ENCODE measurements around the gene ZNF280D.
"Not testable (repeated sequence)": the region's sequence is repeated elsewhere in the genome, so short reads cannot be mapped to it uniquely, and the experiment has no call there.

ZNF280D gene

GRCh38 chr15:56733136-56734012, at the start of gene ZNF280D:
Gene ZNF280D (minus strand): TSS chr15:56733509. CDS start chr15:56707109, 26,400 bp downstream.
- DNase-seq: peak; percentile 43

GRCh38 chr15:56782306-56782705, 49.0 kb upstream of the ZNF280D start:
- no peak for DNase-seq

GRCh38 chr15:56781666-56782065, 48.4 kb upstream of the ZNF280D start:
- no peak for DNase-seq

GRCh38 chr15:56780102-56780725, 46.9 kb upstream of the ZNF280D start:
- not testable (repeated sequence) for DNase-seq

- DNase-seq: not testable (repeated sequence)
These were observed 46.1 kb upstream of the ZNF280D start for GRCh38 chr15:56779449-56779848.

GRCh38 chr15:56778761-56779160, 45.5 kb upstream of the ZNF280D start:
- DNase-seq: no peak

- DNase-seq: no peak
These were observed 43.5 kb upstream of the ZNF280D start for GRCh38 chr15:56776839-56777238.

- no peak for DNase-seq
These were observed 42.3 kb upstream of the ZNF280D start for GRCh38 chr15:56775641-56776040.

GRCh38 chr15:56774356-56774755, 41.0 kb upstream of the ZNF280D start:
- DNase-seq: no peak

GRCh38 chr15:56772868-56773639, 39.7 kb upstream of the ZNF280D start:
- no peak for DNase-seq

GRCh38 chr15:56770173-56770572, 36.9 kb upstream of the ZNF280D start:
- no peak for DNase-seq

GRCh38 chr15:56767315-56767714, 34.0 kb upstream of the ZNF280D start:
- no peak for DNase-seq

GRCh38 chr15:56765251-56765650, 31.9 kb upstream of the ZNF280D start:
- DNase-seq: no peak

GRCh38 chr15:56763141-56763895, 30.0 kb upstream of the ZNF280D start:
- no peak for DNase-seq

GRCh38 chr15:56760186-56760585, 26.9 kb upstream of the ZNF280D start:
- DNase-seq: no peak

- no peak for DNase-seq
These were observed 26.1 kb upstream of the ZNF280D start for GRCh38 chr15:56759450-56759845.

GRCh38 chr15:56758770-56759449, 25.6 kb upstream of the ZNF280D start:
- DNase-seq: no peak

GRCh38 chr15:56757875-56758274, 24.6 kb upstream of the ZNF280D start:
- DNase-seq: no peak

- no peak for DNase-seq
These were observed 21.6 kb upstream of the ZNF280D start for GRCh38 chr15:56754772-56755370.

- no peak for DNase-seq
These were observed 19.7 kb upstream of the ZNF280D start for GRCh38 chr15:56752986-56753385.

GRCh38 chr15:56749982-56750381, 16.7 kb upstream of the ZNF280D start:
- no peak for DNase-seq

Measured in NCI-H2081 treated with DMSO at 0.1 percent for 48 hours (cell line).